Caco-2 (cell line): ENCODE data around the gene LYPLA2. TPM values are rescaled to one million over a fixed set of nuclear protein-coding genes. Genes with fewer than 3 reads are reported as not detected.

Experiments
- Bru-seq: library from RNA; stranded (reverse); fragments of 400-500 nt; gene quantifications from one replicate; lab custom pipeline; 2021; lab: Mats Ljungman, UMichigan
- BruChase-seq, 2 experiments: library from RNA; stranded (reverse); fragments of 400-500 nt; gene quantifications; one replicate each; lab custom pipeline; 2021; lab: Mats Ljungman, UMichigan
- BruUV-seq: library from RNA; stranded (reverse); fragments of 400-500 nt; replicated peaks from 2 replicates; lab custom pipeline; 2021; lab: Mats Ljungman, UMichigan
- CTCF ChIA-PET: fragments of 300-600 bp; sonication (Branson Sonifier 250); formaldehyde crosslinking; loops from one replicate; lab custom pipeline; 2022; ENCODE audit warnings: antibody characterized with exemption; lab: Charles Lee
- POLR2A ChIA-PET: fragments of 300-600 bp; sonication (Branson Sonifier 250); formaldehyde crosslinking; loops from one replicate; lab custom pipeline; 2022; ENCODE audit warnings: antibody characterized with exemption; lab: Charles Lee
- DNase-seq, 2 experiments: peaks; one replicate each; pipeline versions ENCODE4 v3.0.0 to v3.0.0-alpha.2; 2020 to 2022
- H3K27me3 ChIP-seq: replicated peaks from 2 replicates; pipeline ENCODE4 v1.6.0; 2011; ENCODE audit warnings: low read length; ENCODE audit not compliant: control insufficient read depth, insufficient read depth
- H3K36me3 ChIP-seq: 2 replicates; pipeline ENCODE4 v1.5.1; 2011; ENCODE audit warnings: low read length; ENCODE audit not compliant: control insufficient read depth, insufficient read depth
- H3K4me1 ChIP-seq: fragments of 250-450 bp; sonication (Bioruptor Pico); 2 replicates; pipeline ENCODE4 v1.5.1; 2020; ENCODE audit warnings: mild to moderate bottlenecking
- H3K4me3 ChIP-seq: 2 replicates; pipeline ENCODE4 v1.5.1; 2011; ENCODE audit warnings: low read depth, mild to moderate bottlenecking, control low read depth, low read length
- H3K9me3 ChIP-seq: fragments of 250-450 bp; sonication (Bioruptor Pico); 2 replicates; pipeline ENCODE4 v1.5.1; 2020; ENCODE audit warnings: mild to moderate bottlenecking, moderate library complexity
- H3K27ac Mint-ChIP-seq: one replicate; pipeline ENCODE4 v1.8.0; 2022; ENCODE audit warnings: mixed read lengths; ENCODE audit not compliant: unreplicated experiment
- H3K27me3 Mint-ChIP-seq: one replicate; pipeline ENCODE4 v1.8.0; 2022; ENCODE audit warnings: mixed read lengths; ENCODE audit not compliant: insufficient read depth, unreplicated experiment
- H3K36me3 Mint-ChIP-seq: one replicate; pipeline ENCODE4 v1.8.0; 2022; ENCODE audit warnings: mild to moderate bottlenecking, mixed read lengths; ENCODE audit not compliant: insufficient read depth, unreplicated experiment
- H3K4me1 Mint-ChIP-seq: one replicate; pipeline ENCODE4 v1.8.0; 2022; ENCODE audit warnings: low read depth, mixed read lengths; ENCODE audit not compliant: unreplicated experiment
- H3K4me3 Mint-ChIP-seq: one replicate; pipeline ENCODE4 v1.8.0; 2022; ENCODE audit warnings: mild to moderate bottlenecking, moderate library complexity, mixed read lengths; ENCODE audit not compliant: unreplicated experiment
- H3K9me3 Mint-ChIP-seq: one replicate; pipeline ENCODE4 v1.8.0; 2022; ENCODE audit warnings: mixed read lengths; ENCODE audit not compliant: unreplicated experiment
- intact Hi-C: fragments of 100-400 bp; cut with micrococcal nuclease; formaldehyde crosslinking; loops from one replicate; pipeline ENCODE4 v1.10.0; 2022; ENCODE audit not compliant: unreplicated experiment
- long read RNA-seq: library from polyadenylated mRNA; stranded (forward); transcript quantifications from one replicate; pipeline ENCODE4 v2.0.0, GENCODE V29; 2022
- total RNA-seq: library from RNA; stranded (reverse); gene quantifications from 2 replicates; pipeline ENCODE4 v1.2.3, GENCODE V29; 2022
- TF ChIP-seq, protein P1 (sequence below), 2 experiments: fragments of 200-600 bp in 1 of 2; IDR thresholded peaks; 1 replicate in 1 of 2; 2 replicates in 1 of 2; pipeline versions ENCODE4 v1.5.1 to v1.8.0; 2011 to 2022; ENCODE audit warnings: antibody characterized with exemption in 1 of 2, control low read depth in 1 of 2, inconsistent platforms in 1 of 2, low read depth in 1 of 2, low read length in 1 of 2, mild to moderate bottlenecking in 1 of 2, moderate library complexity in 1 of 2; ENCODE audit not compliant: insufficient read depth in 1 of 2, severe bottlenecking in 1 of 2, unreplicated experiment in 1 of 2

LYPLA2 gene
- total RNA-seq, result 52.5 and 63.1 TPM in 2 replicates
- Bru-seq, nascent RNA, result percentile 63 among the genes with signal in this experiment
- percentile 87 among the genes with signal in this experiment for BruChase-seq, experiment 1, labeled RNA remaining after a 2-hour chase
- percentile 96 among the genes with signal in this experiment for BruChase-seq, experiment 2, labeled RNA remaining after a 6-hour chase
- long read RNA-seq, transcript LYPLA2-202 (8 exons, 1,072 nt), result minor isoform, 12 of 253 reads
- long read RNA-seq, transcript LYPLA2-205 (10 exons, 1,810 nt), result major isoform, 166 of 253 reads
- long read RNA-seq, partial matches to known transcripts, result 47 of 253 reads
- long read RNA-seq, other reads (novel, unspliced or antisense), result 23 of 253 reads

DNA sequence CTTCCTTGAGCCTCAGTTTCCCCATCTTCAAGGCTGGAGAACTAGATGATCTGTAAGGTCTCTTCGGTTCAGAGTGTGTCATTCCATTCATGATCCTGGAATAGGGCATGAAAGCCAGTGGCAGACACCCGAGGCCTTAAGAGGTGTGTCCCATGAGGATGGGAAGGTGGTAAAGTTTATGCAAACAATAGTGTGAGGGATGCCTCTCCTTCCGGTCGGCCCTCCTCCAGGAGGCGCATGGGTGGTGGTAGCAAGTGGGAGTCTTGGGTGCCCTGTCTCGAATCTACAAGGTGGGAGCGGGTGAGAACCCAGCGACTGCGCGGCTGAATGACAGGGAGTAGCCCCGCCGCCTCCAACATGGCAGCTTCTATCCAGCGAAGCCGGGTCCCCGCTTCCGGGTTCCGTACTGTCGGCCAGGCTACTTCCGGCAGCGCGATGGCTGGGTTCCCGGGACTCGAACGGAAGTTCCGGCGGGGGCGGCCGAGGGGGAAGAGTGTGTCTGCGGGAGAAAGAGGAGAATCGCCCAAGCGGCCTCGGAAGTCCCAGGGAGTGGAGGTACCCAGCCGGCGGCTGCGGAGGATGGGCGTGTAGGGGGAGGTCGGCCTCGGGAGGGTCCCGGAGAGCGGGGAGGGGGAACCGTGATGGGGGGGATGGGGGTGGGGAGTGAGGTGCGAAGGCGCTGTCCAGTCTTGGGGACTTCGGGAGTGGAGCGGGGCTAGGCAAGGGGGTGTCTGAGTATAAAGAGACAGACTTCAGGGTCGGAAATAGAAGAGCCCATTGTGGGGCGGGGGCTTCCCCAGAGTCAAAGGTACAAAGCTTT, at the start of gene LYPLA2:
LYPLA2 (plus strand) TSS at position 450 of the 820 bp plus-strand sequence. CDS start 1,538 bp downstream, outside the sequence.
- DNase-seq, result peak; percentile 88
- ChIA-PET CTCF (interaction anchor here (0.6 to 2.1 kb wide), 4 partner anchors 9 to 79 kb away, joined by 4 to 21 read pairs (median 7); partner anchors contain the start of genes GALE and PITHD1), POLR2A (interaction anchor here (0.7 to 3.2 kb wide), 3 partner anchors 10 to 168 kb away, joined by 3 to 19 read pairs (median 15); partner anchors contain the start of genes GALE and PITHD1)
- peak within 1 kb of the TSS; percentile 91 for H3K27ac Mint-ChIP-seq
- H3K36me3 Mint-ChIP-seq, result peaks cover 78% of the 10 kb centered on the region
- H3K9me3 Mint-ChIP-seq, result no peaks in the 10 kb centered on the region
- H3K4me3 Mint-ChIP-seq, result peak within 1 kb of the TSS; percentile 93
- intact Hi-C loops, result loop anchor here (1.0 kb wide), 2 partner anchors 9 to 13 kb away; partner anchors contain the start of genes GALE and PITHD1
- no peaks in the 10 kb centered on the region for H3K9me3 ChIP-seq
- no peaks in the 10 kb centered on the region for H3K27me3 ChIP-seq
- no TSS peak for BruUV-seq
- TF ChIP-seq, protein P1, sequence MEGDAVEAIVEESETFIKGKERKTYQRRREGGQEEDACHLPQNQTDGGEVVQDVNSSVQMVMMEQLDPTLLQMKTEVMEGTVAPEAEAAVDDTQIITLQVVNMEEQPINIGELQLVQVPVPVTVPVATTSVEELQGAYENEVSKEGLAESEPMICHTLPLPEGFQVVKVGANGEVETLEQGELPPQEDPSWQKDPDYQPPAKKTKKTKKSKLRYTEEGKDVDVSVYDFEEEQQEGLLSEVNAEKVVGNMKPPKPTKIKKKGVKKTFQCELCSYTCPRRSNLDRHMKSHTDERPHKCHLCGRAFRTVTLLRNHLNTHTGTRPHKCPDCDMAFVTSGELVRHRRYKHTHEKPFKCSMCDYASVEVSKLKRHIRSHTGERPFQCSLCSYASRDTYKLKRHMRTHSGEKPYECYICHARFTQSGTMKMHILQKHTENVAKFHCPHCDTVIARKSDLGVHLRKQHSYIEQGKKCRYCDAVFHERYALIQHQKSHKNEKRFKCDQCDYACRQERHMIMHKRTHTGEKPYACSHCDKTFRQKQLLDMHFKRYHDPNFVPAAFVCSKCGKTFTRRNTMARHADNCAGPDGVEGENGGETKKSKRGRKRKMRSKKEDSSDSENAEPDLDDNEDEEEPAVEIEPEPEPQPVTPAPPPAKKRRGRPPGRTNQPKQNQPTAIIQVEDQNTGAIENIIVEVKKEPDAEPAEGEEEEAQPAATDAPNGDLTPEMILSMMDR (IDR thresholded peaks at IDR 0.05; ENCODE audit: insufficient read depth in 1 of 2, low read depth in 1 of 2, low read length in 1 of 2, severe bottlenecking in 1 of 2, unreplicated experiment in 1 of 2), result no peak
- peaks cover 9% of the 10 kb centered on the region for H3K4me1 ChIP-seq
- H3K36me3 ChIP-seq, result no peaks in the 10 kb centered on the region; the same call in 1 of the 2 replicates
- H3K4me1 Mint-ChIP-seq, result no peaks in the 10 kb centered on the region
- H3K27me3 Mint-ChIP-seq, result no peaks in the 10 kb centered on the region
- H3K4me3 ChIP-seq, result peak within 1 kb of the TSS; percentile 84

DNA sequence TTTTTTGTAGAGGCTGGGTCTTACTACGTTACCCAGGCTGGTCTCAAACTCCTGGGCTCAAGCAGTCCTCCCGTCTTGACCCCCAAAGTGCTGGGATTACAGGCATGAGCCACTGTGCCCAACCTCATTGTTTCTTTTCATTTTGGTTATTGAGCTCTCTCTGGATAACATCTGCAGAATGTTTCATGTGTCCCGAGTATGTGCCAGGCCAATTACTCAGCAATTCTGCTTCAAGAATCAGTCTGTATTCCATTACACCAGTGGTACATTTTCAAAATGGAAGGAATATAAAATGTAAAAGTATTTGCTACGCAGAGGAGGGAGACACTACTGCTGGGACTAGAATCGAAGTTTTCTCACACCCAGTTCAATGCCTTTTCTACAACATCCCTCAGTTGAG, 49.3 kb upstream of the LYPLA2 start:
- Histone ChIP-seq H3K9me3 (no peaks in the 10 kb centered on the region), H3K36me3 (no peaks in the 10 kb centered on the region; the same call in 1 of the 2 replicates), H3K27me3 (no peaks in the 10 kb centered on the region), H3K4me1 (no peaks in the 10 kb centered on the region), H3K4me3 (no peak overlapping the region)
- Mint-ChIP-seq H3K9me3 (no peaks in the 10 kb centered on the region), H3K4me3 (peak overlapping the region; percentile 82), H3K36me3 (peaks cover 21% of the 10 kb centered on the region), H3K4me1 (no peaks in the 10 kb centered on the region), H3K27me3 (no peaks in the 10 kb centered on the region), H3K27ac (no peak overlapping the region)
- BruUV-seq, result no TSS peak
- TF ChIP-seq, protein P1 (IDR thresholded peaks at IDR 0.05; ENCODE audit: insufficient read depth in 1 of 2, low read depth in 1 of 2, low read length in 1 of 2, severe bottlenecking in 1 of 2, unreplicated experiment in 1 of 2), result no peak
- POLR2A ChIA-PET, result no interaction called here
- intact Hi-C loops, result loop anchor here (5.0 kb wide), 1 partner anchor 49 kb away; the partner anchor contains the start of gene RPL11
- CTCF ChIA-PET, result no interaction called here
- DNase-seq, result no peak
